Activated CD4-positive, alpha-beta T cell treated with anti-CD3 and anti-CD28 coated beads, Interleukin-2, amount 50 U/mL, for 24 hours (primary cell): ENCODE measurements around the gene GALNT17.

Experiments used
- DNase-seq, 2 donors: peaks; one replicate each; pipeline ENCODE4 v3.0.0-alpha.2; 2020; ENCODE audit warnings: low read depth in 1 of 2, low spot score in 1 of 2

GALNT17 gene

DNA sequence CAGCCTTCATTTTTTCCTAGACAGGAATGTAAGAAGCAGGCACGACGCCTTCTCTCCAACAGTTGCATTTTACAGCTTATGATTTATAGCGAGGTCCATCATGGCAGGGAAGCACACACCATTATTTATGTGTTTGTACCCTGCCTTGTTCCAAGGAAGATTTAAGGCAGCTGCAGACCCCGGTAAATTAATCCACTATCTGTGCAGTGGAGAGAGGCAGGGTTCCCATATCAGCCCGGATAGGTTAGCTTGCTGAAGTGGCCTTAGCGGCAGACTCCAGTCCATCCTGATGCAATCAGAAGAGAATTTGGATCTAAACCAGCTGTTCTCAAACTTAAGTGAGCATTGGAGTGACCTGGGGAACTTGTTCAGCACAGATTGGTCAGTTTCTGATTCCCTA is 359.4 kb downstream of the GALNT17 start:
- DNase-seq, result no peak

DNA sequence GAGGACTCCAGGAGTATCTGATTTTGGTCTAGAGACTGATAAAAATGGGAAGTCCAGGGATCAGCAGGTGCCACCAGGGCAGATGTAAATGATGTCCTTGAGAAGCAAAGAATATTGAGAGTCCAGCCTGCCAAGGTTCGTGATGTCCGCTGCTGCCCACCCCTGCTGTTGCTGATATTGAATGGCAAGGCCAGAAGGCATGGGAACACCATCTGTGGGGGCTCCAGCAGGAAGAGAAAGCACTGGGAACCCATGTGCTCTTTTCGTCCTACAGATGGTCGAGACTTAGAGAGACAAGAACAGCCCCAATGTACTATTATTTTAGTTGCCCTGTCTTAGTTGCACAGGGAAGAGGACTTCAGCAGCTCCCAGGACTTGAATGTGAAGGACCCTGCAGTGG is 363.9 kb downstream of the GALNT17 start:
- no peak for DNase-seq

DNA sequence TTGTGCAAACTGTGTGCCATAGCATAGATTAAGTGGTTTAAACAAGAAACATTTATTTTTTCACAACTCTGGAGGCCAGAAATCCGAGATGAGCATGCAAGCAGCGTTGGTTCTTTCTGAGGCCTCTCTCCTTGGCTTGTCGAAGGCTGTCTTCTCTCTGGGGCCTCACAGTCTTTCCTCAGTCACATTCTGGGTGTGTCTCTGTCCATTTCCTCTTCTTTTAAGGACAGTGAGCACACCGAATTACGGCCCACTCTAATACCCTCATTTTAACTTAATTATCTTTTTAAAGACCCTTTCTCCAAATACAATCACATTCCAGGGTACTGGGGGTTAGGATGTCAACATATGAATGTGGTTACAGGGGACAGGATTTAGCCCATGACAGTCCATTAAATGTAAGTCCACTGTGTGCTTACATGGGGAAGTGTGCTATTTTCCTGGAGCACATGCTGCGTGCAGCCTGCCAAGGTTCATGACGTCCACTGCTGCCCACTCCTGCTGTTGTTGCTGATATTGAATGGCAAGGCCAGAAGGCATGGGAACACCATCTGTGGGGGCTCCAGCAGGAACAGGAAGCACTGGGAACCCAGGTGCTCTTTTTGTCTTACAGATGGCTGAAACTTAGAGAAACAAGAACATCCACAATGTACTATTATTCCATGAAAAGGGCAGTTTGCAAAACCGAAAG is 365.5 kb downstream of the GALNT17 start:
- no peak for DNase-seq

DNA sequence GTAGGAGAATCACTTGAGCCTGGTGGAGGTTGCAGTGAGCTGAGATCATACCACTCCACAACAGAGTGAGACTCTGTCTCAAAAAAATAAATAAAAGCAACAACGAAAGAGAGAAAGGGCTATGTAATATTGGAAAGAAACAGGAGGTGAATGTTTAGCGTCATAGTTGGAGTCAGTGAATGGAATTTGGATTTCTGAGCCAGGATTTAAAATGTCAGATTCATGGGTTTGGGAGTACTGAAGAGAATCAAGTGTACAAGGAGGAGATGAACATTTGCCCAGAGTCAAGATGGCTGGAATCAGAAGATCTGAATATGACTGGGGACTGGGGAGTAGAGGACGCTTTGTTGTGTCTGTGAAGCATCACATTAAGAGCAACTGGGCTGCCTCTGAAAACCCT is 366.4 kb downstream of the GALNT17 start:
- DNase-seq, result no peak

DNA sequence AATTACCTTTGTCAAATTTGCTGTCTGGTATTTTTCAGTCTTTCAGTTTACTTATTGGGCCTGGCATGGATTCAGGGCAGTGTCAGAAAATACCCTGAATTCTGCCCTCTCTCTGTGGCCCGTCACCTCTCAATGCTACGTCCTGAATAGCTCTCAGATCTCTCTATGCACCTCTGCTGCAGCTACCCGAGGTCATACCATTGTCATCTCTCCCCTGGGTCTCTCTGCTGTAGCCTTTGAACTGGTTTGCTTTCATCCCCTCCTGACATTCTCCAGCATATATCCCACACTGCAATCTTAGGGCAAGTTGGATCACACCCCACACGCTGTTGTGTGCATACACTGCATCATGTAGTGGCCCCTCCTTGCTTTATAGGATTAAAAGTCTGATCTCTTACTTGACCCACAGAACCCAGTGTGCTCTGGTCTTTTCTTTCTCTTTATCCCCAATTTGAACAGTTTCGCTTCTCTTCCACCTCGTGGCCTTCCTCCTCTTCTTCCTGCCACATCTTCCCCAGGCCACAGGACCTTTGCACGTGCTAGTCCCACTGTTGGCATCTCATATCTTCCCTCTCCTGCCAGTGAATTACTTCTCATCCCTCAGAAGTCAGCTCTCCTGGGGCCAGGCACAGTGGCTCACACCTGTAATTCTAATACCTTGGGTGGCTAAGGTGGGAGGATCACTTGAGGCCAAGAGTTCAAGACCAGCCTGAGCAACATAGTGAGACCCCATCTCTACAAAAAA is 372.9 kb downstream of the GALNT17 start:
- DNase-seq, result no peak

DNA sequence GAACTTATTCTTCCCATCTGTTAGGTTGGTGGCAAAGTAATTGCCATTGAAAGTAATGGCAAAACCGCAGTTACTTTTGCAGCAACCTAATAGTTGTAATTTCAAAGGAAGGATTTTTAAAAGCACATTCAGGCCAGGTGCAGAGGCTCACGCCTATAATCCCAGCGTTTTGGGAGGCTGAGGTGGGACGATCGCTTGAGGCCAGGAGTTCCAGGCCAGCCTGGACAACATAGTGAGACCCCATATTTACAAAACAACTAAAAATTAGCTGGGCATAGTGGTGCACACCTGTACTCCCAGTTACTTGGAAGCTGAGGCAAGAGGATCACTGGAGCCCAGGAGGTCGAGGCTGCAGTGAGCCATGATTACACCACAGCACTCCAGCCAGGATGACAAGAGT is 374.9 kb downstream of the GALNT17 start:
- no peak for DNase-seq

DNA sequence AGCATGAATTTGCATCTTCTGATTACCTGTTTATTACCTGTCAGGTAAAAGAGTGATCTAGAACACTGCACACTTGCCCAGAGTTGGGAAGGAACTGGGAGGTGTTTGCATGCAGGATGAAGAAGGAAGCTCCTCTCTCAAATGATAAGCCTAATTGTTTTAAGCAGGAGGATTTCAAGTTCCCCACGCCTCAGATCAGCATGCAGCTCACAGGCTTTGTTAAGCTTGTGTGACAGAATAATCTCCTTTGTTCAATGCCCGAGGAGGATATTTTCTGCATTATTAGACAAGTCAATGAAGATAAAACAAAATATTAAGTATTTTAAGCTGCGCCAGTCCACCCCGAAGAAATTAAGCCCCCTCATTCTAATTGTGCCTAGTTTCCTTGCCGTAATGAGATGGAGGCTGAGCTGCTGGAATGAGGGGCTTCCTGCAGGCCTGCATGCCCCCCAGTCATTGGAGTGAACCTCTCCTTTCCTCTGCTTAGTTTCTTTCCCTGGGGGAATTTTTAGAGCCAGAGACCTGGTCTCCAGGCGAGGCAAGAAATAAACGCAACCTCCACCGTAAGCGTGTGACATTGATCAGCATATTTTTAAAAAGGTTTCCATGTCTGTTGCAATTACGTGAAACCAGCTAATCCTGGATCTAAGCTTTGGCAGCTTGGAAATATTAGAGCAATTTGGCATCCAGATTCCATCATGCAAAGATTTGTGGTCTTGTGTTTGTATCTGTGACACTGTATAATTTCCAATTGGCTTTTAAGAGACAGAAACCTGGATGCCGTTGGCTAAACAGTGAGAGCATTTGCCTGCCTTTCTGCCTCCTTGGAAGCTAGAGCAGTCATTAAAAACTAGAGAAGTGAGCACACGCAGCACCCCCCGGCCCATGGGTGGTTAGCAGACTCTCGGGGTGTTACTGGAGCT is 376.0 kb downstream of the GALNT17 start:
- DNase-seq, result no peak

DNA sequence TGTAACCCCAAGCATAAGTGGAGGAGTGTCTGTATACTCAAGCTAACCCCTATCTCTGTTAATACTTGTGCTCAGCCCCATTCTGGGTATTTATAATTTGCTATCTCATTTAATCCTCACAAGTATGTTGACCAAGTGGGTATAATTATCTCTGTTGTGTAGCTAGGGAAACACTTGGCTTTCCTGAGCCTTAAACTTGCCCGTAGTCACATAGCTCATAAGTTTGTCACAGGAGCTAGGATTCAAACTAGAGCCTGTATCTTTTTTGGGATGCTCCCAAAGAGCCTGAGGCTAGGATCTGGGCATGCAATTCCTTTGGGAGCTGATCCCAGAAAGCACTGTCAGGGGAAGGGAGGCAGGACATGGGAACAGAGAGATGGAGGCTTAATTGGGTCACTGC is 377.4 kb downstream of the GALNT17 start:
- no peak for DNase-seq

DNA sequence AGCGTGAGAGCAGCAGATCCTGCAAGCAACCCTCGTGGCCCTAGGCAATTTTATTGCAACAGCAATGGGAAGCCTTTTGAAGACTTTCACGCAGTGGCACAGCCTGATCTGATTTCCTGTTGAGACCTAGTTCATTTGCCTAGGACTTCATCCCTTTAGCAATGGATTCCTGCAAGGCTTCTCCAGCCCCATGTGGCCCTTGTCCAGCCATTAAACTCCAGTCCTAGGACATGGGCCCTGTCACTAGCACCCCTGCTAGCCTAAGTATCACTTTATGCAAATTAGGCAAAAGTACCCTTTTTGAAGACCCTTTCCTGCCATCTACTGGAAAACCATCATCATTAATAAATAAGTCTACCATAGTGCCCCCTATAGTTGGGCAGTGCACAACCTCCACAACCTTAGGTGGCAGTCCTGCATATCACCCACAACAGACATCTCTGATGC is 379.4 kb downstream of the GALNT17 start:
- no peak for DNase-seq

DNA sequence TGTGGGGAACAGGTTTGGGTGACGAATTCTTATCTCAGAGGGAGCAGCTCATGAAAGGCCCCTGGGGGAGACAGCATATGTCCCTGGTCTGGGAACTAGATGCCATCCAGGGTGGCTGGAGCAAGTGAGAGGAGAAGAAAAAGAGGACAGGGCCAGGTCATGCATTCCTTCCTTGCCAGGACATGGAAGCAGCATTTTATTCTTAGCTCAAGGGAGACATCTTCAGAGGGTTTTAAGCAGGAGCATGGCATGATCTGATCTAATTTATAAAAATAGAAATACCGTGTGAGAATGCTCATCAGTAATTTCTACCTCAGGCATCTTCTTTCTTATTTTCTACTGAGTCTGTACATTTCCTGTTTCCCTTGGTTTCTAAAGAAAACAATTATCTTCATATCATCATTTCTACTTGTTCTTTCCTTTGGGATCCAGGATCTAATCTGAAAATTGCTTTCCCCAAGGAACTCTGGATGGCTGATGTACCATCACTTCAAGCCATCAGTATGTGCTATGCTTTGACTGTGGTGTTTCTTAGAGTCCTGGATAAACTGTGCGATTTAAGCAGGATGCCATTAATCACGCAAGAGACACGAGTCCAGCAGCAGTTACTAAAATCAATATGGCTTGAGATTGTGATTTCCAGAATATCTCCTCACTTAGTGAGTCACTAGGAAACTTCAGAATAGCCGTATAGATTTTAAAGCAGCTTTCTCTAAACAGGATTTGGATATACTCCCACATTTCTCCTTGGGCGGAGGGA is 386.2 kb downstream of the GALNT17 start:
- DNase-seq, result no peak

DNA sequence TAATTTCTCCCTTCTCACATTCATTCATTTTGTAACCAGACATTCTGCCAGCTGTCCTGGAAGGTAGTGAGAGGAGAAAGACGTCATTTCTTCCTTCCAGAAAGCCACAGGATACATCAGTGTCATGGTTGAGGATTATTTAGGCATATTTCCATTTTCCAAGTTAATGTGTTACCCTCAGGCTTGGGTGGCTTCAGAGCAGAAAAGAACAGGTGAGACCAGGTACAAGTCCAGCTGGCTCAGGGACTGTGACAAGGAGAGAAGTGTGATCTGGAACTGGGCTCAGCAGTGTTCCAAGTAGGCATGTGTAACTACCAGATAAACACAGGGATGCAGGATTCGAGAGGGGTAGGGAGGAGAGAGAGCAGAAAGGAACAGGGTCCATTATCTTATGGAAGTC is 386.9 kb downstream of the GALNT17 start:
- DNase-seq, result no peak

DNA sequence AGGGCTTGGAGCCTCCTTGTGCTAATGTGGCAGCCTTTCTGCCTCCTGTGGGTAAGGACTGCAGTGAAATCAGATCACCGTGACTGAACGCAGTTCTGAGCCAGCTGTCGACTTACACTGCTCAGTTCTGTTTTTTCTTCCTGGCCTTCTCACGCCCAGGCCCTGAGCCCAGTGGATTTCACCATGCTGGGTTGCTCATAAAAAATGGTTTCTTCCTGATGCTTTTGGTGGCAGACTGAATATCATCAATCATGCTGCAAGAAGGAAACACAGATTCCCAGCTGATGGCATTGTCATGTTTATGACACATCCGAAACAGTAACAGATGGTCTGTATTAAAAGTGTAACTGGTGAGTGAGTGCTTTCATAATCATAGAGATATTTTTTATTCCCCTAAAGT is 389.6 kb downstream of the GALNT17 start:
- no peak for DNase-seq

DNA sequence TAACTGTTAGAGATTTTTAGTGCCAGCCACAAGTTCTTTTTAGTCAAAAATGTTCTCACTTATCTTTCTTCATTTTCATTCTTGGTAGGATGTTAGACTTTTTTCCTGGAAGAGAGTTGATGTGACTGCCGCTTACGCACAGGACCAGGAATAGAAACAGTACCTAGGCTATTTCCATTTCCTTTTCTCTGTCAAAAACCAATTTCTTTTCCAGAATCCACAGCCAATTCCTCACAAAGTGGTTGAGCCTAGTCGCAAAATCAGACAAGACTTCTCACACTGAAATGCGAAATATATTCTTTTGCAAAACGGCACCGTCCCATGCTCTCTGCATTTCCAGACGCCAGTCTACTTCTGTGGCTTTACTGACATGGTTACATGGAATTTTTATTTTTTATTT is 394.2 kb downstream of the GALNT17 start:
- DNase-seq, result no peak

DNA sequence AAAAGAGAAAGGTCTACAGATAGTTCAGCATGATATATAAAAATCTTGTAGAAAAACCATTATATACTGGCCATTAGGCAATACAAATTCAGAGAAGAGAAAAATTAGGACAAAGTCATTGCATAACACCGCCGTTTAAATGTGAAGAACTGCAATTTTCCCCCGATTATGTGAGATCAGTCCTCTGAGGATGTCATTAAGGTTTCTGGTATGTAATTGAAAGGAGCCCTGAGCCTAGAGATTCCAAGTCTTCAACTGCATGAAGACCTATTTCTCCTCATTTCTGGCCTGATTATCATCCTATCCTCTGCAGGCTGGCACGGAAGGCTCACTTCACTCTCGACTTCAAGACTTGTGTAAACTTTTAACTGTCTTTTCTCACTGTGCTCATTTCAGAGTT is 395.3 kb downstream of the GALNT17 start:
- DNase-seq, result no peak

DNA sequence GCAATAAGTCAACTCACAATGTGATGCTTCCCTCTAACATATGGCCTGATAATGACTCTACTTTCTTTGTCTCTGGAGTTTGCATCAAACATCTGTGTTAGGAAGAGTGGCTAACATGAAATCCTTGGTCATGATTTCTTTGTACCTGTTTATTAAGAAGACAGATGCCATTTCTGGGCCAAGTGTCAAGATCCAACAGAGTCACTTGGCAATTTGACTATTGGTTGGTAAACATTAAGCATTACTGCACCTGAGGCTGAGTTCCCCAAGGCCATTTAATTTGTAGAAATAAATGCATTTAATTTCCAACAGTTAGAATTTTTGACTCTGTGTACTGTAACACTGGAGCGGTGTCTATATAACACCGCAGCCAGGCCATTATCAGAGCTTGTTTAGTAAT is 403.7 kb downstream of the GALNT17 start:
- DNase-seq, result no peak

DNA sequence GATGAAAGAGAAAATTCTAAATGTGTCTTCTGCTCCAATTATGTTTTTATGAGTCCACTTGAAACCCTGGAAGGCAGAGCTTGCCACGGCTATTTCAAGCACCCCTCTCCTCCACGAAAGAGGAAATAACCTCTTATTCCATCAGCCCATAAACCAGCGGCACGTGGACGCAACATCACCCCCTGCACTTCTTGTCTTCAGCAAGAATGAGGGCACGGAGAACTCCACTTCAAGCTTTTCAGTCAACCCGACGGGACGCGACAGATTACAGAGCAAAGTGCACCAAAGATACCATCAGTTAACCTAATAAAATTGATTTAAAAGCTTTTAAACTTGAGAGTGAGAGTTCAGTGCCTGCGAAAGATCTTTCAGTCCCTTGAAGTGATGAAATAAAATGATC is 406.3 kb downstream of the GALNT17 start:
- no peak for DNase-seq

DNA sequence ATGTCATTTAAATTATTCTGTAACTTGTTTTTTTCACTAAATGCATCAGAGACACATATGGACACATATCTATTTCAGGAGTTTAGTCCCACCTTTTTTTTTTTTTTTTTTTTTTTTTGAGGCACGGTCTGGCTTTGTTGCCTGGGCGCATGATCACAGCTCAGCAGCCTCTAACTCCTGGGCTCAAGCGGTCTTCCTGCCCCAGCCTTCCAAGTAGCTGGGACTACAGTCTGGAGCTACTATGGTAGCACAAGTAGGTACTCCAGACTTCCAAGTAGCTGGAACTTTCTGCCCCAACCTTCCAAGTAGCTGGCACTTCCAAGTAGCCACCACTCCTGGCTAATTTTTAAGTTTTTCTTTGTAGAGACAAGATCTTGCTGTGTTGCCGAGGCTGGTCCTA is 407.7 kb downstream of the GALNT17 start:
- DNase-seq, result no peak

DNA sequence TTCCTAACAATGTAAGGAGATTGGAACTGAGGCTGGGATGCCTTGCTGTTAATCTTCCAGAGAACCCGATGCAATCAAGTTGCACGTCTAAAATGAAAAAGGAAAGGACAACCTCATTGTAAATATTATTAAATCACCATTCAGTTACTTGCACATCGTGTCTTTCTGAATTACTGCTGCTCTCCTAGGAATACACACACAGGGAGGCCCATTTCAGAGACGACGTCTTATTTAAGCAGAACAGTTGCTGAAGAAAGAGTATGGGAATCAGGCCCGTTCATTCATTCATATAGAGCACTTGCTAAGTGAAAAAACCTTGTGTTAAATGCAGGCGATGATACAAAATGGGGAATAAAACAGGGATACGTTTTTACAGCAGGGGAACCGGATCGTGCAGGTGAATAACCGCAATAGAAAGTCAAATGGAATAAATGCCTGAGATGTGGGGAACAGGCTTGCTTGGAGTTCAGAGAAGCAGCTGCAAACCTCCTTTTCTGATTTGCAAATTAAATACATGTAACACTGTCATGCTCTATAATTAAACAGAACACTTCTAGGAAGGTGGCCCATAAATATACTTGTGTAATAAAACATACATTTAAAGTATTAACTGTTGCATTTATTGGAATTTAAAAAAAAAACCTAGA is 409.9 kb downstream of the GALNT17 start:
- no peak for DNase-seq

DNA sequence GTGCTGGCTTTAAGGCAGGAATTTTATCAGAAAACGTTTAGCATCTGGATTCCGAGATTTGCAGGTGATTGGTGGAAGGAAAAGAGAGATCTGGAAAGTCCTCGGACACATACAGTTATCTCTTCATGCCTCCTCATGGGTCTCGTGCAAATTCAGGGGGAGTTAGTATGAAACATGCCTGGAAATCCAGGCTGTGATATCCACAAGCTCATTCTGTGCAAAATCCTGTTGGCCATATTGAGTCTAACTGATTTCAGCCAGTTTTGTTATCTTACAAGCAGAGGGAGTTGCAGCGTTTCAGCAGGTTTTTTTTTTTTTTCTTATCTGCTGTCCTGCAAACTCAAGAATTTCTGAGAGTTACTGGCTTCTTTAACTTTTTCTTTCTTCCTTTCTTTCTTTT is 411.5 kb downstream of the GALNT17 start:
- no peak for DNase-seq

DNA sequence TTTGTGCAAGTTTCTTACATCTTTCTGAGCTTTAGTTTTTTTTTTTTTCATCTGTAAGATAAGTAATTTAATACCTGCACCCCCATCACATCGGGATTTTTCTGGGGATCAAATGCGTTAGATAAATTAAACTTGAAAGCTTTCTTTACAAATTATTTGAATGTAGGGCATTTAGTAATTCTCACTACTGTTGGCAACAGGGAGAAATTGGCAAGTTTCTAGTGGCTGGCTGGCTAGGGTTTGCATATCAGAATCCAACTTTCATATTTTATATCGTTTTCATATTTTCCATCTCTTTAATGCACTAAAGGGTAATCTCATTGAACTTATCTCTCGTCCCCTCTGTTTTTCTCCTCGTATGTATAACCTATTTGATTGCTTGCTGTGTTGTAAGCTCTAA is 412.9 kb downstream of the GALNT17 start:
- no peak for DNase-seq

DNA sequence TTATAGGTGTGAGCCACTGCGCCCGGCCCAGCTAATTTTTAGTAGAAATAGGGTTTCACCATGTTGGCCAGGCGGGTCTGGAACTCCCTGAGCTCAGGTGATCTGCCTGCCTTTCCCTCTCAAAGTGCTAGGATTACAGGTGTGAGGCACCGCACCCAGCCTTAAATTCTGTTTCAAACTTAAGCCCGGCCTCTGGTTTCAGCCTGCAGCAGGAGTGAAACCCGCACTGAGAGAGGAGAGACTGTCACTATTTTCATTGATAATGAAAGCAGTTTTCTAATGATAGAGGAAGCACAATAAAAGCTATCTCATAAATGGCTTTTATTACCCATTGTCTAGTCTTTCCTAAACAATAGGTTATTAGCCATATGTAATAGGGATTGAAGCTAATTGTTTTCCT is 415.5 kb downstream of the GALNT17 start:
- DNase-seq, result no peak
